ENCODE data around the gene NUCB1.

GRCh38 chr19:48945415-48945814 is 45.3 kb downstream of the NUCB1 start:
- TF ChIP-seq CTCF (IDR thresholded peaks at IDR 0.05) = no peak
- no peak for TF ChIP-seq POLR2AphosphoS5 (IDR thresholded peaks at IDR 0.05)

Measured in stomach (tissue), 4 donors.